ENCODE data around the gene LRRC3C. TPM values are rescaled to one million over a fixed set of nuclear protein-coding genes. Genes with fewer than 3 reads are reported as not detected.

LRRC3C gene
- total RNA-seq, 1 experiment from 2014 or later, result not detected

DNA sequence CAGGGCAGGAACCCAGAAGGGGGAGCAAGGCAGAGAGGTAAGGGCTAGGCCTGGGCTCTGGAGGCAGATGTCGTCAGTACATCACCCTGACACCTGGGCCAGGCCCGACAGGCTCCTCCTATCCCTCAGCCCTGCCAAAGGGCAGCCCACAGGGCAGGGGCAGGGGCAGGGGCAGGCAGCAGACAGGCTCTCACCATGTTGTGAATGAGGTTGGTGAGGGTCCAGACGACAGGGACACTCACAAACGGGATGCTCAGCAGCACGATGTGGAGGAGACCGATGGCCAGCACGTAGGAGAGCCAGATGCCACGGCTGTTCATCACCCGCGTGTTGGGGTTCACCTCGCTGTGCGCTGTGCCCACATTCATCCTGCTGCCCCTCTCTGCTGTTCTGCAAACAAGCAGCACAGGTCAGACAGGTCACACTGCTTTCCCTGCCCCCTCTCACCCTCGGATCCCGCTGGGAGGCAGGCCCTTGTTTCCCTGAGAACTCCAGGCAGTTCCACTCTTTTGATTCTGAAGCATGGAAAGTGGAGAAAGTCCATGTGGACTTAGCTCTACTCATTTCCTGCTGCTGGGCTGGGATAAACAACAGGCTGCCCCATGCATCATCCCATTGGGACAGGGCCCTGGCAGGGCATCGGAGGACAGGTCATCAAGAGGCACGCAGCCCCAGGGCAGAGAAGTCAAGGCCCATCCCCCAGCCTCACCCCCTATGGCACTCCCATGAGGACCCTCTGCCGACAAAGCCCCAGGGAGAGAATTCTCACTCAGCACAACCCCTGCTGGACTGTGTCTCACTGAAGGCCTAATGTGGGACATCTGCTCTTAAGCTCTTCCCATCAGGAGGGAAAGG lies 3.5 kb upstream of the LRRC3C start:
- H3K27ac ChIP-seq (ENCODE audit: low read depth, low read length, poor library complexity, severe bottlenecking), result no peak overlapping the region

DNA sequence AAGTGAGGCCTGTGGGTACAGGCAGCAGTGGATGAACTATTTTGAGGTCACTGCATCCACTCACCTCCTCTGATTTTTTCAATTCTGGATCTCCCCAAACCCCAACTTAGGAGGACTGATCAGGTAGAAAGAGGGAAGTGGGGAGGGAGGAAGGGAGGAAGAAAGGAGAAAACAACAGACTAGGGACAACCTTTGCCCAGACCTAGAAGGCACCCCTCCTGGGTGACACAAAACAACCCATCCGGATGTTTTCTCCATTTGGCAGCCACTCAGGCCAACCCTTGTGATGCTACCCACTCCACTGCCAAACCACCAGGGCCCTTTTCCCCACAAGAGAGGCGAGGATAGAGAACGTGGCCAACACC lies 2.9 kb upstream of the LRRC3C start:
- ChIA-PET POLR2A (ENCODE audit: low non-redundant PET) (no interaction called here), CTCF (no interaction called here)
- H3K27me3 ChIP-seq (replicated peaks; ENCODE audit: insufficient read depth, low read depth, low read length, poor library complexity), result no peaks in the 10 kb centered on the region
- H3K27ac ChIP-seq (ENCODE audit: low read depth, low read length, poor library complexity, severe bottlenecking), result no peak overlapping the region
- H3K4me1 ChIP-seq (ENCODE audit: insufficient read depth, low read length, poor library complexity, severe bottlenecking), result no peaks in the 10 kb centered on the region
- H3K4me3 ChIP-seq (ENCODE audit: low read depth, low read length, poor library complexity, severe bottlenecking), result no peak overlapping the region
- no TSS peak for BruUV-seq (replicated peaks)
- no peaks in the 10 kb centered on the region for H3K9me3 ChIP-seq (ENCODE audit: low read depth, low read length, poor library complexity, severe bottlenecking)
- DNase-seq (ENCODE audit: low spot score), result no peak
- intact Hi-C loops (cut with micrococcal nuclease; ENCODE audit: unreplicated experiment), result no loop called here
- TF ChIP-seq, protein P1, sequence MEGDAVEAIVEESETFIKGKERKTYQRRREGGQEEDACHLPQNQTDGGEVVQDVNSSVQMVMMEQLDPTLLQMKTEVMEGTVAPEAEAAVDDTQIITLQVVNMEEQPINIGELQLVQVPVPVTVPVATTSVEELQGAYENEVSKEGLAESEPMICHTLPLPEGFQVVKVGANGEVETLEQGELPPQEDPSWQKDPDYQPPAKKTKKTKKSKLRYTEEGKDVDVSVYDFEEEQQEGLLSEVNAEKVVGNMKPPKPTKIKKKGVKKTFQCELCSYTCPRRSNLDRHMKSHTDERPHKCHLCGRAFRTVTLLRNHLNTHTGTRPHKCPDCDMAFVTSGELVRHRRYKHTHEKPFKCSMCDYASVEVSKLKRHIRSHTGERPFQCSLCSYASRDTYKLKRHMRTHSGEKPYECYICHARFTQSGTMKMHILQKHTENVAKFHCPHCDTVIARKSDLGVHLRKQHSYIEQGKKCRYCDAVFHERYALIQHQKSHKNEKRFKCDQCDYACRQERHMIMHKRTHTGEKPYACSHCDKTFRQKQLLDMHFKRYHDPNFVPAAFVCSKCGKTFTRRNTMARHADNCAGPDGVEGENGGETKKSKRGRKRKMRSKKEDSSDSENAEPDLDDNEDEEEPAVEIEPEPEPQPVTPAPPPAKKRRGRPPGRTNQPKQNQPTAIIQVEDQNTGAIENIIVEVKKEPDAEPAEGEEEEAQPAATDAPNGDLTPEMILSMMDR (conservative IDR thresholded peaks at IDR 0.05; ENCODE audit: low read depth, low read length), result no peak
- TF ChIP-seq EZH2 (IDR thresholded peaks at IDR 0.05; ENCODE audit: borderline replicate concordance, low read depth, low read length, poor library complexity, severe bottlenecking), result no peak
- no peaks in the 10 kb centered on the region for H3K36me3 ChIP-seq (ENCODE audit: insufficient read depth, low read length, poor library complexity, severe bottlenecking)

More for the DNA sequence above, 3.5 kb upstream of the LRRC3C start:
- intact Hi-C loops (cut with micrococcal nuclease; ENCODE audit: unreplicated experiment), result no loop called here
- Histone ChIP-seq H3K9me3 (ENCODE audit: low read depth, low read length, poor library complexity, severe bottlenecking) (no peaks in the 10 kb centered on the region), H3K36me3 (ENCODE audit: insufficient read depth, low read length, poor library complexity, severe bottlenecking) (no peaks in the 10 kb centered on the region), H3K4me1 (ENCODE audit: insufficient read depth, low read length, poor library complexity, severe bottlenecking) (no peaks in the 10 kb centered on the region), H3K4me3 (ENCODE audit: low read depth, low read length, poor library complexity, severe bottlenecking) (no peak overlapping the region), H3K27me3 (replicated peaks; ENCODE audit: insufficient read depth, low read depth, low read length, poor library complexity) (no peaks in the 10 kb centered on the region)
- ChIA-PET CTCF (no interaction called here), POLR2A (ENCODE audit: low non-redundant PET) (no interaction called here)
- BruUV-seq (replicated peaks), result no TSS peak
- no peak for DNase-seq (ENCODE audit: low spot score)
- TF ChIP-seq EZH2 (IDR thresholded peaks at IDR 0.05; ENCODE audit: borderline replicate concordance, low read depth, low read length, poor library complexity, severe bottlenecking), result no peak
- TF ChIP-seq, protein P1 (conservative IDR thresholded peaks at IDR 0.05; ENCODE audit: low read depth, low read length), result no peak

DNA sequence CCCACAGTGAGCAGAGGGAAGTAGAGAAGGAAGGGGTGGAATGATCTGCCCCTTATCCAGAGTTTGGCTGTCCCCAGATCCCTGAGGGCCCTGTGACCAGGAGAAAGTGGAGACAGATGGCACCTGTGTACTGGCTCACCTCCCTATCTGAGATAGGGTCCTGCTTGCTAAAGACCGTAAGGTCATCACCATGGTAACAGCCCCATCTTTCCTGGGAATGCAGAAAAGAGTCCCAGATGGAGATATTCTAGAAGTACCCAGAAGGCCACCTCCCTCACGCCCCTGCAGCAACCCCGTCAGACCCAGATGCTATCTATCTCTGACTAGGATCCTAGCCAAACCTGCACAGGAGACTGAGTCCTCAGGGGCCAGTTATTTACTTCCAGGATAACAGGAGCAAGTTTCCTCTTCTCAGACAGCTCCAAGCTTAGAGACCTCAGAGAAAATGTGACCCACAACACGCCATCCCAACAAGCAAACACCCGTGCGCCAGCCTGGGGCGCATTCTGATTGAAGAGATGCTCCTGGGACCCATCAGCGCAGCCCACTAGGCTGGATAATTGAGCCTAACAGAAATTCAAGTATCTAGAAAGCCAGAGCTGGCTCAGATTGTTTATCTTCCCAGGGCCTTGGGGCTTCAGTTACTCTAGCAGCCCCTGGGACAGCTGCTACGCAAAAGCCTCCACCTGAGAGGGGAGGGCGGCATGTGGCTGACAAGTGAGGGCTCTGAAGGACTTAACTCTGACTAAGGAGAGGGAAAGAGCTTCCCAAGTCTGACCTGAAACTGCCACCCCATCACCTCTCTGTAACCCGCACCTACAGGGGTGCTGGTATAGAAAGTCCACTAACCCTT lies 2.0 kb upstream of the LRRC3C start:
- no peaks in the 10 kb centered on the region for H3K27me3 ChIP-seq (replicated peaks; ENCODE audit: insufficient read depth, low read depth, low read length, poor library complexity)
- ChIA-PET CTCF (no interaction called here), POLR2A (ENCODE audit: low non-redundant PET) (no interaction called here)
- H3K27ac ChIP-seq (ENCODE audit: low read depth, low read length, poor library complexity, severe bottlenecking), result no peak overlapping the region
- no peak for DNase-seq (ENCODE audit: low spot score)
- no peak overlapping the region for H3K4me3 ChIP-seq (ENCODE audit: low read depth, low read length, poor library complexity, severe bottlenecking)
- no peaks in the 10 kb centered on the region for H3K4me1 ChIP-seq (ENCODE audit: insufficient read depth, low read length, poor library complexity, severe bottlenecking)
- TF ChIP-seq EZH2 (IDR thresholded peaks at IDR 0.05; ENCODE audit: borderline replicate concordance, low read depth, low read length, poor library complexity, severe bottlenecking), result no peak
- TF ChIP-seq, protein P1 (conservative IDR thresholded peaks at IDR 0.05; ENCODE audit: low read depth, low read length), result no peak
- H3K36me3 ChIP-seq (ENCODE audit: insufficient read depth, low read length, poor library complexity, severe bottlenecking), result no peaks in the 10 kb centered on the region
- BruUV-seq (replicated peaks), result no TSS peak
- no peaks in the 10 kb centered on the region for H3K9me3 ChIP-seq (ENCODE audit: low read depth, low read length, poor library complexity, severe bottlenecking)
- intact Hi-C loops (cut with micrococcal nuclease; ENCODE audit: unreplicated experiment), result no loop called here

Data from A673 (cell line).